HG02642 (cell line): ENCODE data around the gene IPO9.
"Not testable (repeated sequence)": the region's sequence is repeated elsewhere in the genome, so short reads cannot be mapped to it uniquely, and the experiment has no call there.

ENCODE experiments used
- ATAC-seq: cut with Tn5 transposase; IDR thresholded peaks from one replicate; pipeline ENCODE4 v1.9.1; 2021; ENCODE audit warnings: mild to moderate bottlenecking; ENCODE audit not compliant: unreplicated experiment, poor library complexity

IPO9 gene

DNA sequence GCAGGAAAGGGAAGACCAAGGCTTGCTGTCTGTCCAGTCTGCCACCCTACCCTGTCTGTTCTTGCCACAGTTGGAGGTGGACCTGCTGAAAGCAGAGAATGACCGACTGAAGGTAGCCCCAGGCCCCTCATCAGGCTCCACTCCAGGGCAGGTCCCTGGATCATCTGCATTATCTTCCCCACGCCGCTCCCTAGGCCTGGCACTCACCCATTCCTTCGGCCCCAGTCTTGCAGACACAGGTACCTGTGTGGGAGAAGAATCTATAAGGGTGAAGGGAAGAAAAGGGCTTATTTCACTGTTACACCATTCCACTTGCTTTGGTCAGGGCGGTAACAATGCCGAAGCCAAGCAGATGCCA is 20.3 kb upstream of the IPO9 start:
- no peak for ATAC-seq

DNA sequence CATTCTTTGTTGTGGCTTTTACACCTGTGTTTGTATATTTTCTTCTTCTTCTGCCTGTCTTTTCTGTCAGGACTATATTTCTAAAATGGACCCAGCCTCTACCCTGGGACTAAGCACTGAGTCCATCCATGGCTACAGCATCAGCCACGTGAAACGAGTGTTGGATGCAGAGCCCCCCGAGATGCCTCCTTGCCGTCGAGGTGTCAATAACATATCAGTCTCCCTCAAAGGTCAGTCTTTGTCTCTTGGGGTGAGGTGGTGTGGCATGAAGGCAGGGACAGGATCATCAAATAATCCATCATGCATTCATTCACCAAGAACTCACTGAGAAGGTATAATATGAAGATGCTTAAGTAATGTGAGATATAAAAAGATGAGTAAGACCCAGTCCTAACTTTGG is 19.1 kb upstream of the IPO9 start:
- ATAC-seq = no peak

DNA sequence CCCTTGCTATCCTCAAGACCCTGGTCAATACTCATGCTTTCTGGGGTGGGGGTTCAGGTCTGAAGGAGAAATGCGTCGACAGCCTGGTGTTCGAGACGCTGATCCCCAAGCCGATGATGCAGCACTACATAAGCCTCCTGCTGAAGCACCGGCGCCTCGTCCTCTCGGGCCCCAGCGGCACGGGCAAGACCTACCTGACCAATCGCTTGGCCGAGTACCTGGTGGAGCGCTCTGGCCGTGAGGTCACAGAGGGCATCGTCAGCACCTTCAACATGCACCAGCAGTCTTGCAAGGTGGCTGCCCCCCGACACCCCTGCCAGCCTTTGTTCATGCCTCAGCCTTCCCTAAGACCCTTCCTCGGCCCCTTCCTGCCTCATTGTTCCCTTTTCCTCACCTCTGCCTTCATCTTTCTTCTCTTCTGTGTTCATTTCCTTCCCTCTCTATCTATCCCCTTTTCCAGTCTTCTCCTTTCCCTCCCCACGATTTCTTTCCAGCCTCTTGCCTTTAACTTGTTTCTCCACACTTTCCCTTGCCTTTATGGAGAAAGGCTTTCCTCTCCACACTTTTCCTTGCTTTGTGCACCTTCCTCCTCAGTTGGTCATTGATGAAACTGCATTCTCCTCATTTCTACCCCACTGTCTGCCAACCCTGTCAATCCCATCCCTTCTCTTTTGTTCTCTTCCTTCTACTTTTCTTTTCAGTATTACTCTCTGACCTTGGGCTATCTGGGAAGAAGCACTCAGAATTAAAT is 18.3 kb upstream of the IPO9 start:
- ATAC-seq = no peak

DNA sequence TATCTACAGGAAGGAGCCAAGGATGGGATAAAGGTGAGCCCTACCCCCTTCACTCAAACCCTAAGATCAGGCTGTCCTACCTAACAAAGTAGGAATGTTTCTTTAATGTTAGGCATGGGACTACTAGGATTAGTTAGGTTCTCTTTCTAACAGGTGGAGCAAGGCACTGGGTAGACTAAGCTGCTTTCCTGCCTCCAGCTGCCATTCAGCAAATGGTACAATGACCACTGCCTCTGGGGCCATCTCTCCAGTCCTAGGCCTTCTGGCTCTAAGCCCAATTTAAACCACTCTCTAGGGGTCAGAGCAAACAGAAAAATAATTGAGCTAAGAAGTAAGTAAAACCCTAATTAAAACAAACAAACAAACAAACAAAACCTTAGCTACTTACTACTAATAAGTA is 15.7 kb upstream of the IPO9 start:
- no peak for ATAC-seq

DNA sequence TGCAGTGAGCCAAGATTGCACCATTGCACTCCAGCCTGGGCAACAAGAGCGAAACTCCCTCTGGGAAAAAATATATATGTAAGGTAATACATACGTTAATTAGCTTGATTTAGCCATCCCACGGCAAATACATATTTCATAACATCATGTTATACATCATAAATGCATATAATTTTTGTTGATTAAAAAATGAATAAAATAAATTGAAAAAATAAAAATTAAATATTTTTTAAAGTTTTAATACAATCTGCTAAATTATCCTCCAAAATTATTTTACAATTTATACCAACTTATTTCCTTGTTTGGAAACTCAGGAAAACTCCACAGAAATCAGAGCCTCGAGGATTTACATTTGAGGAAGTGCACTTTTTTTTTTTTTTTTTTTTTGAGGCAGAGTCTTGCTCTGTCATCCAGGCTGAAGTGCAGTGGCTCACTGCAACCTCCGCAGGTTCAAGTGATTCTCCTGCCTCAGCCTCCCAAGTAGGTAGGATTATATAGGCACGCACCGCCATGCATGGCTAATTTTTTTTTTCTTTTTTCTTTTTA is 12.6 kb upstream of the IPO9 start:
- ATAC-seq = no peak

DNA sequence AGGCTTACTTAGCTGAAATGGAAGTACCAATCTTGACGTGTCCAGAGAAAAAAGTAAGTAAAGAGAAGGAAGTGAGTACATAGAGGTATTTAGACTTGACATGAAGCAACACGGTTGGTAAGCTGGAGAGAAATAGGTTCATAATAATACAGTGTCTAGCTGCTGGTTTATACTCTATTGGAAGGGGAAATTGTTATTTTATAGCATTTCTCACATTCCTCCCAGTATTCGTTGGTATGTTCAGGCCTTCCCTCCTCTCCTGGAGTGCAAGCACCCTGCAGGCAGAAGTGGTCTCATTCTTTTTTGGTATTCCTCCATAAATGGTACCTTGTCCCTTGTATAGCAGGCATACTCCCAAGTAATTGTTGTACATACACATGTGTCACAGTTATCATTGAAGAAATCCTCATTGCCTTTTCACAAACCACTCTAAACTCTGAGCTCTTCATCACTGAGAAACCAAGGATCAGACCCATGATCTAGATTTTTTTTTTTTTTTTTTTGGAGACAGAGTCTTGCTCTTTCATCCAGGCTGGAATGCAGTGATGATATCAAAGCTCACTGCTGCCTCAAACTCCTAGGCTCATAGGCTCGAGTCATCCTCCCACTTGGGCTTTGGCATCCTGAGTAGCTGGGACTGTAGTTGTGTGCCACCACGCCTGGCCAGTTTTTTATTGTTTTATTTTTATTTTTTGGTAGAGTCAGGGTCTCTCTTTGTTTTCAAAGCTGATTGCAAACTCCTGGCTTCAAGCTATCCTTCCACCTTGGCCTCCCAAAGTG is 9.8 kb upstream of the IPO9 start:
- no peak for ATAC-seq

DNA sequence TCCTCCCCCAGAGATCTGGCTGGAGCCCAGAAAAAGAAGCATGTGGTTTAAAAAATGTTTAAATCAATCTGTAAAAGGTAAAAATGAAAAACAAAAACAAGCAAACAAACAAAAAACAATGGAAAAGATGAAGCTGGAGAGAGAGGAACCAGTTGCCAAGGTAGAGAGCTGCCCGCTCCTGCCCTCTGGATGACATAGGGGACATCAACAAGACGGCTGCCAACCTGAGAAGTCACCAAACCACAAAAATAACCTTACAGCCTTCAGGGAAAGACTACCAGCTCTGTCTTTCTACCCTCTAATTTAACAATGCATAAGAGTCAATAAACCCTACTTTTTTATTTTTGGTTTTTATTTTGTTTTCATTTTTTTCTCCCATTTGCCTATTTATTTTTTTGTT is 8.5 kb upstream of the IPO9 start:
- ATAC-seq = no peak

DNA sequence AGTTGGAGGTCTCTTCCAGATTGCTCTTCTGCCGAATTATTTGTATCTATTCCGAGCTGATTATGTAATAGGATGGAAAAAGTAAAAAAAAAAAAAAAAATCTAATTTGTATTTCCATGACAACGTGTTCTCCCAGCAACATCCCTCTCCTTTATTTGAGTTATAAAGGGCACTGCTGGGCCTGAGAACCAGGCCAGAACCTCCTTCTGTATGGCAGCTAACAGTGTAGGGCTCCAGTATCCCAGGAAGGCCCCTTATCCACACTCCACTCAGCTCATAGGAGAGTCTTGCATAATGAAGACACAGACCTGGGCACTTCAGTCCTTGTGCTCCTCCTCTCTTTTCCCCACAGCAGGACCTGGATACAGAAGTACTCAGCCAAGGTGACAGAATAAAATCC is 3.7 kb upstream of the IPO9 start:
- no peak for ATAC-seq

DNA sequence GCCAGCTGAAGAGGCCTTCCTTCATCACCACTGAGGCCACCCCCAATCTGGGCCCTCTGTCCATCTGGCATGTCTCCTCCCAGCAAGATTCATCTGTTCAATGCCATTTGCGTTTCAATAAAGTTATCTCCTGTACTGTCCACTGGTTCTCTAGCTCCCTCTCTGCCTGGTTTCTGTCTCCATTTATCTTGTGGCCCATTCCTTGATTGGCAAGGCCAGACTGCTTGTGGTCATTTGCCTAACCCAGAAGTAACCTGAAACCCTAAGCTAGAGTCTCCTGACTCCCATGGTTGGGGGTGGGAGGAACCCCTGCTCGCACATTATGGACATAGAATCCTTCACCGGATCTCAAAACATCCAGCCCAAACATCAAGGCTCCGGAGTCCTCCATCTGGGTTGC is 2.1 kb upstream of the IPO9 start:
- ATAC-seq = no peak

DNA sequence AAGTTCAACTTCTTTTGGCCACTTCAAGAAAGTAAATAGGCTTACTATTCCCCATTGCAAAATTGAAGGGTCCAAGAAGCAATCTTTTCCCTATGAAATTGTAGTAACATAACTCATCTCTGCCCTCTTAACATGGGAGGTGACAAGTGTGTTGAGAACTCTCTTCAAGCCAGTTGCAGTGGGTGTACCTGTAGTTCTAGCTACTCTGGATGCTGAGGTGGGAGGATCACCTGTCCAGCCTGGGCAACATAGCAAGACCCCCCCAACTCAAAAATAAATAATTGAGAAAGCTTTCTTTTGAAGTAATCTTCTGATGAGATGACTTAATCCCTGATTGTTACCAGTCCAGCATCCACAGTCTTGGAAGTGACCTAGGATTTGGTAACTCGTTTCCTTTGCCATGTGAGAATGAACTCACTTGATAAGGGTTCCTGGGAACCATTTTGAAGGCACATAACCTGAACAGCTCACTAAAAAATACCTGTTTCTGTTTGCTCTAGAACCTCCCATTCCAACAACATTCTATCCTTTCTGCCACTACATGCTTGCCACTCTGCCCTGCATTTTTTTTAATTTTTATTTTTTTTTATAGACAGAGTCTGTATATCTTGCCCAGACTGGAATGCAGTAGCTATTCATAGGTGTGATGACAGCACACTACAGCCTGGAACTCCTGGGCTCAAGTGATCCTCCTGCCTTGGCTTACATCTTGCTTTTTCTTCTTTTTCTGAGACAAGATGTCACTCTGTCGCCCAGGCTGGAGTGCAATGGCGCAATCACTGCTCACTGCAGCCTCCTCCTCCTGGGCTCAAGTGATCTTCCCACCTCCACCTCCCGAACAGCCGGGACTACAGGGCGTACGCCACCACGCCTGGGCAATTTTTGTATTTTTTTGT is 1.4 kb upstream of the IPO9 start:
- ATAC-seq = no peak

DNA sequence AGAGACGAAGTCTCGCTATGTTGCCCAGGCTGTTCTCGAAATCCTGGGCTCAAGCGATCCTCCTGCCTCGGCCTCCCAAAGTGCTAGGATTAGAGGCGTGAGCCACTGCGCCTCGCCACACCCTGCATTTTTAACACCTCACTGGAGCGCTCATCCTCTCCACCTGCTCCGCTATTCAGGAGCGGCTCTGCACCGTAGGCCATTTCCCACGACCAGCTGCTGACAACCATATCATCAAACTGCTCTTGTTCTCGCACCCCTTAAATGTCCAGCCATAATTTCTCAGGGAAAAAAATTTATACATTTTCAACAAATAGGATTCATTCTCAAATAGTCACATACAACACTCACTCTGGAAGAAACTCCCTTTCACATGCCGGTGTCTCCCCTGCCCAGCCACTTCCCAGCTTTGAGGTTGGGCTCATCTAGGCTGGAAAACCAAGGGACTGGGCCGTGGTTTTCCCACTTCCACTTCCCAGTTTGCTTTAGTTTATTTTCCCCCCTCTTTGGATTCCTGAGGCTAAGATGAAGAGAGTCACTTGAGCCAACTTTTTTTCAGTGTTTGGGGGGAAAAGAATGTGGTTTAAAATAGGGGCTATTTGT is 639 bp upstream of the IPO9 start:
- no peak for ATAC-seq

DNA sequence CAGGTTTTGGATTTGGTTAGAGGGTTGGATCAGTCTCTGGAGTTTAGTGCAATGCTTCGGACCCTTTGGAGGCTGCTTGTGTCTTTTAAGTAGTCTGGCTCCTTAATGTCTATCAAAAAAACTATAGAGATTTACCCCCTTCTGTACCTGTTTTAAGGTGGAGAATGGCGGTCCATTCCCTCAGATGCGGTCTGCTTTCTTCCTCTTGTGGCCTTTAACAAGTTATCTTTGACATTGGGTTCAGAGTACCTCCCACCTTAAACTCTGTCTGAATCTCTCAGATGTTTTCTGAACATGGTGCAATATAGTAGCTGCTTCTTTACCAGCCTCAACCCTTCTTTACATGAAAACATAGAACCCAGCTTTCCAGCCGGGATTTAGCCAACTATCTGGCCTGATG is 2.4 kb downstream of the IPO9 start:
- ATAC-seq = no peak

DNA sequence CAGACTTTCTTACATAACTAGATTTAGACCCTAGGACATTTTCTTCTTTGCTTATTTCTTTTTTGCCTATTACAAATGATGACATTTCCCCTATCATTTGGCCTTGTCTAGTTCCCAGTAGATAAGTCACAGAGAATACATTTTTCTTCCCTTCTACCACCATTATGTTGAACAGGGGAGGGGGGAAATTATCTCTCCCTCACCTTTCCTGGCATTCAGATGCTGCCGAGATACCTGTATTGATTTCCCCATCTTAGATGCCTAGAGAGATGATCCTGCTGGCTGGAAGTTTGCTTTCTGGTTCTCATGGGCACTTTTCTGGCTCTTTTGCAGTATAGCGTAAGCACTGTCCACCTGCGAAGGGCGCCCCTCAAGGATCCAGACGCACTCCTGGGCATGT is 5.7 kb downstream of the IPO9 start:
- ATAC-seq = no peak

DNA sequence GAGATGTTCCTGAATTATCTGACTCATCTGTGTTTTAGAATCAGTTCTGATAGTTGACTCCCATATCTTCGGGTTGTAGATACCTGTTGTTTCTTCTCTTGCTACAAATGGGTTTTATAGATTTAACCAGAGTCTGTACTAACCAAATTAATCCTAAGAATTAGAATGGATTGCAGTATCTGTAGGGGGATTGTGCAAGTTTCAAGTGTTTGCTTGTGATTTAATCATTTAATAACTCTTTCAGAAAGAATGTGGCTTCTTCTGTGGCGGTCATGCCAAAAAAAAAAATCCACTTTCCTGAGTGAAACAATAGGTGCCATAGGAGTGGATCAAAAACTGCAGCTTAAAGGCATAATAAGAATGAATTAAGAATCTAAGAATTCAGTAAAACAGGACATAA is 9.4 kb downstream of the IPO9 start:
- no peak for ATAC-seq

DNA sequence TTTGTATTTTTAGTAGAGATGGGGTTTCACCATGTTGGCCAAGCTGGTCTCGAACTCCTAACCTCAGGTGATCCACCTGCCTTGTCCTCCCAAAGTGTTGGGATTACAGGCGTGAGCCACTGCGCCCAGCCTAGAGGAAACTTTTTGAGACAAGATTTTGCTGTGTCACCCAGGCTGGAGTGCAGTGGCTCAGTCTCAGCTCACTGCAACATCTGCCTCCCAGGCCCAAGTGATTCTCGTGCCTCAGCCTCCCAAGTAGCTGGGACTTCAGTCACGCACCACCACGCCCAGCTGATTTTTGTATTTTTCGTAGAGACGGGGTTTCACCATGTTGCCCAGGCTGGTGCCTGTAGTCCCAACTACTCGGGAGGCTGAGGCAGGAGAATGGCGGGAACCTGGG is 10.1 kb downstream of the IPO9 start:
- ATAC-seq = not testable (repeated sequence)

DNA sequence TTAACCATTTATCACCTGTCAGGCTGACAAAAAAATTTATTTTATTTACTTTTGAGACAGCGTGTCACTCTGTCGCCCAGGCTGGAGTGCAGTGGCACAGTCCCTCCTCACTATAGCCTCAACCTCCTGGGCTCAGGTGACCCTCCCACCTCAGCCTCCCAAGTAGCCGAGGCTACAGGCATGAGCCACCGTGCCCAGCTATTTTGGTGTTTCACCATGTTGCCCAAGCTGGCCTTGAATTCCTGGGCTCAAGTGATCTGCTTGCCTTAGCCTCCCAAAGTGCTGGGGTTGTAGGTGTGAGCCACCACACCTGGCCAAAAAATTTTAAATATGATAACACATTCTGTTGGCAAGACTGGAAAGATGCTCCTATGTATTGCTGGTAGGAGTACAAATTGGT is 11.1 kb downstream of the IPO9 start:
- no peak for ATAC-seq

DNA sequence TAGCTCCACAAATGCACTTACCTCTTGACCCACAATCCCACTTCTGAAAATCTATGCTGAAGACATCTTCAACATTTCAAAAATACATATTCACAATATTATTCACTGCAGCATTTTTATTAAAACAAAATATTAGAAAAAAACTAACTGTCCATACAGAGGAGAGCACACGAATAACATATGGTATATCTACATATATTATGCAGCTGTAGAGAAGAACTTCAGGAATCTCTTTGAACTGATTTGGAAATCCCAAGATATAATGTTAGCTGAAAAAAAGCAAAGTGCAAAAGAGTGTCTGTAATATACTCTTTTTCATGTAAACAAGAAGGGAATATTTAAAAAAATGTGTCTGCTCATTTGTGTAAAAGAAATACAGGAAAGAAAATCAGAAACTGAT is 11.5 kb downstream of the IPO9 start:
- ATAC-seq = no peak

DNA sequence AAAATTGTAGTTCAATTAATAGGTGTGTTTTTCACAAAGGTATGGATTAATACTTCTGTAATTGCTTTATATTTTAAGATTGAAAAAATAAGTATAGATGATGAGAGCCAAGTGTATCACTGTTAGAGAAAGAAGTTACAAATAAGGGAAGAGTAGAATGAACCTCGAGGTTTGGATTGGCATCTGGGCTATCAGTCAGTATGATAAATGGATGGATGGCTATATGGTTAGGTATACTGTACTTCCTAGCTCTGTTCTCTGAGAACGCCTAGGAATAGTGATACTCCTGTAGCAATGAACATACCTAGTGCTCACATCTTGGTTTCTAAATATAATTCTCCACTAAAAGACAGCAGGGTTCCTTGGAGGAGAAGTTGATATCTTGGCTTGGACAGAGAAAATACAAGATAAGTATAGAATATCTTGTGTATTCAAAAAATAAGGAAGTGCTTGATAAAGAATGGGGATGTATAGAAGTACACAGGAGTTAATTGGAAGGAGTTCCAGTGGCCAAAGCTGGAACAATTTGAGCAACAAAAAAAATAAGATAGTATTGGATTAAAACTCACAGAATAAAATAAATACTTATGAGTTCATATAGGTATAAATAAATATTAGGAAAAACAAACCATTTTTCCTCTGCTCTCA is 12.4 kb downstream of the IPO9 start:
- no peak for ATAC-seq

DNA sequence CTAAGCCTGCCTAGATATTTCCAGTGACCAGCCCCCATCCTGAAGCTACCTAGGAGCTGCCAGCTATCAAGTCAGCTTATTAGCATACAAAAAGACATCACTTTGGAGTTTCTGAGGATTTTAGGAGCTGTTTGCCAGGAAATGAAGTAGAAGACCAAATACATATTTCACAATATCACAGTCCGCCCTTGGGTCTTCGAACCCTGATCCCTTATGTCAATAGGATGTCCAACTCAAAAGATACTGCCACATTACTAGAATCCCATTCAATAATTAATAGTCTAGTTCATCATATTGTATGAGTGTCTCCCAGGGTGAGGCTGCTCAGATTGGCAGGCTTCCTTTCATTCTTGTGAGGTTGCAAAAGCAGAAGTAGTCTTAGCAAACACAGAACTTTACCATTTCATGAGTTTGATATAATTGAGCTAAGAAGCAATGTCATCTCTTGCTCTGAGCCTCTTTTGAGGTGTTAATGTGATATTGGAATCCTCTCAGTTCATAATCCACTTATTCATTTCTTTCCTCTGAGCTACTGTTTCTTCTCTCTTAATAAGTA is 13.6 kb downstream of the IPO9 start:
- no peak for ATAC-seq
